ENCODE results near the gene IMMP2L.

Gene IMMP2L

GRCh38 chr7:111368381-111369065 lies 193.8 kb downstream of the IMMP2L start:
- TF ChIP-seq, protein P1, sequence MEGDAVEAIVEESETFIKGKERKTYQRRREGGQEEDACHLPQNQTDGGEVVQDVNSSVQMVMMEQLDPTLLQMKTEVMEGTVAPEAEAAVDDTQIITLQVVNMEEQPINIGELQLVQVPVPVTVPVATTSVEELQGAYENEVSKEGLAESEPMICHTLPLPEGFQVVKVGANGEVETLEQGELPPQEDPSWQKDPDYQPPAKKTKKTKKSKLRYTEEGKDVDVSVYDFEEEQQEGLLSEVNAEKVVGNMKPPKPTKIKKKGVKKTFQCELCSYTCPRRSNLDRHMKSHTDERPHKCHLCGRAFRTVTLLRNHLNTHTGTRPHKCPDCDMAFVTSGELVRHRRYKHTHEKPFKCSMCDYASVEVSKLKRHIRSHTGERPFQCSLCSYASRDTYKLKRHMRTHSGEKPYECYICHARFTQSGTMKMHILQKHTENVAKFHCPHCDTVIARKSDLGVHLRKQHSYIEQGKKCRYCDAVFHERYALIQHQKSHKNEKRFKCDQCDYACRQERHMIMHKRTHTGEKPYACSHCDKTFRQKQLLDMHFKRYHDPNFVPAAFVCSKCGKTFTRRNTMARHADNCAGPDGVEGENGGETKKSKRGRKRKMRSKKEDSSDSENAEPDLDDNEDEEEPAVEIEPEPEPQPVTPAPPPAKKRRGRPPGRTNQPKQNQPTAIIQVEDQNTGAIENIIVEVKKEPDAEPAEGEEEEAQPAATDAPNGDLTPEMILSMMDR (conservative IDR thresholded peaks at IDR 0.05) = no peak
- H3K27ac ChIP-seq = no peak overlapping the region

DNA sequence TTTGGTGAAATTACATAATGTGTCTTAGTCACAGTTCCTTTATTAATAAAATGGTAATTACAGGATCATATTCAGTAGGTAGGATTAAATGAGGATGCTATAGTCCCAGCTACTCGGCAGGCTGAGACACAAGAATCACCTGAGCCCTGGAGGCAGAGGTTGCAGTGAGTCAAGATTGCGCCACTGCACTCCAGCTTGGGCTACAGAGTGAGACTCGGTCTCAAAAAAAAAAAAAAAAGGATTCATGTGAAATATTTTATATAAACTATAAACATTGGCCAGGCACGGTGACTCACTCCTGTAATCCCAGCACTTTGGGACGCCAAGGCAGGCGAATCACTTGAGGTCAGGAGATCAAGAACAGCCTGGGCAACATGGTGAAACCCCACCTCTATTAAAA lies 197.9 kb downstream of the IMMP2L start:
- H3K27ac ChIP-seq = no peak overlapping the region
- TF ChIP-seq, protein P1 (conservative IDR thresholded peaks at IDR 0.05) = no peak

DNA sequence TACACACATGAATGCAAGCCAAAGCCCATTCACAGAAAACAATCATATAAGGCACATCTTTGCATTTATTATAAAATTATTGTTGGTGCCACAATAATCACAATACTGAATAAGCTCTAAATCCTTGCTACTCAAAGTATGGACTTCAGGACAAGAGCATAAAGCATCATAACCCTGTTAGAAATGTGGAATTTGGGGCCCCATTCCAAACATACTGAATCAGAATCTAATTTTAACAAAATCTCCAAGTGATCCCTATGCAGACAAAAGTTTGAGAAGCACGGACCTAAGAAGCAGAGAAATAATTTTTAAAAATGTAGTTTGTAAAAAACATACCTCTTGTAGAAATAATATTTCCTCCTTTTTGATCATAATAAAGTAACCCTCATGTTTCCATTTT lies 199.2 kb downstream of the IMMP2L start:
- TF ChIP-seq, protein P1 (conservative IDR thresholded peaks at IDR 0.05) = no peak
- H3K27ac ChIP-seq = no peak overlapping the region

- TF ChIP-seq, protein P1 (conservative IDR thresholded peaks at IDR 0.05) = no peak
- no peak overlapping the region for H3K27ac ChIP-seq
Observed at GRCh38 chr7:111362506-111363054, 199.7 kb downstream of the IMMP2L start.

- TF ChIP-seq, protein P1 (conservative IDR thresholded peaks at IDR 0.05) = no peak
- H3K27ac ChIP-seq = no peak overlapping the region
Observed at GRCh38 chr7:111358915-111359314, 203.4 kb downstream of the IMMP2L start.

DNA sequence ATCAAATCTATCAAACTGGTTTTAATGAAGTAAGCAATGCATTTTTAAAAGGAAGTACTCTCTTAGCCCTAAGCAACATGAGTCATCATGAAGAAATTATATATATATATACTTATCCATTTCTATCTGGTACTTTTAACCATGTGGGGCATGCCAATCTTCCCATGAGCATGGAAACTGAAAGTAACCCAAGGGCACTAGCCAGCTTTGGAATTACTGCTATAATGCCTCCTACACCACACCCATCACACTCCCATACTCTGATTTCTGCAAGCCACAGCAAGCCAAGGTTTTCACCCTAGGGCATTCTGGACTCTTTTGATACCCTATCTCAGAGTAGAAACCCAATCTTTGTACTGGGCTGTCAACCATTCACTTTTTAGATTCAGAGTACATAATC lies 204.6 kb downstream of the IMMP2L start:
- no peak overlapping the region for H3K27ac ChIP-seq
- TF ChIP-seq, protein P1 (conservative IDR thresholded peaks at IDR 0.05) = no peak

- TF ChIP-seq, protein P1 (conservative IDR thresholded peaks at IDR 0.05) = no peak
- no peak overlapping the region for H3K27ac ChIP-seq
Observed at GRCh38 chr7:111356941-111357340, 205.4 kb downstream of the IMMP2L start.
